Aorta (tissue), 5 donors: ENCODE results near the gene CYB5D1. TPM values are rescaled to one million over a fixed set of nuclear protein-coding genes. Genes with fewer than 3 reads are reported as not detected.

Source experiments
- ATAC-seq: fragments of 200-7000 bp; cut with Tn5 transposase; one replicate; pipeline ENCODE4 v1.9.1; 2022; ENCODE audit warnings: moderate library complexity; ENCODE audit not compliant: low FRiP score
- DNase-seq, 2 donors: peaks; one replicate each; pipeline ENCODE4 v3.0.0-alpha.2; 2020
- H3K27ac ChIP-seq, 2 donors: one replicate each; pipeline ENCODE4 v1.5.1; 2013; ENCODE audit warnings: low read length in 2 of 2, mild to moderate bottlenecking in 2 of 2, moderate library complexity in 2 of 2, control low read depth in 1 of 2, inconsistent platforms in 1 of 2, low read depth in 1 of 2
- H3K27me3 ChIP-seq, 2 donors: one replicate each; pipeline ENCODE4 v1.6.1; 2013; ENCODE audit warnings: control low read depth in 1 of 2, low read length in 1 of 2, mild to moderate bottlenecking in 1 of 2, moderate library complexity in 1 of 2; ENCODE audit not compliant: insufficient read depth in 2 of 2, control insufficient read depth in 1 of 2
- H3K36me3 ChIP-seq, 2 donors: one replicate each; pipeline ENCODE4 v1.6.1; 2013; ENCODE audit warnings: control low read depth in 1 of 2, low read length in 1 of 2, mild to moderate bottlenecking in 1 of 2; ENCODE audit not compliant: insufficient read depth in 2 of 2, control insufficient read depth in 1 of 2
- H3K4me1 ChIP-seq, 2 donors: one replicate each; pipeline ENCODE4 v1.6.1; 2013; ENCODE audit warnings: low read length in 2 of 2, control low read depth in 1 of 2, mild to moderate bottlenecking in 1 of 2, moderate library complexity in 1 of 2; ENCODE audit not compliant: insufficient read depth in 2 of 2, control insufficient read depth in 1 of 2
- H3K4me3 ChIP-seq, 2 donors: one replicate each; pipeline ENCODE4 v1.5.1; 2013; ENCODE audit warnings: low read length in 2 of 2, control low read depth in 1 of 2, mild to moderate bottlenecking in 1 of 2
- H3K9me3 ChIP-seq: one replicate; pipeline ENCODE4 v1.6.1; 2013; ENCODE audit warnings: mild to moderate bottlenecking, low read length; ENCODE audit not compliant: control insufficient read depth
- WGBS, 2 donors: extraction: QIAGEN DNeasy Blood & Tissue Kit; methylation state at CpG; one replicate each; pipeline ENCODE4 v1.1.7; 2013; 5-methylcytosine and 5-hydroxymethylcytosine counted together
- intact Hi-C, 2 donors: fragments of 100-400 bp; cut with DNase I; formaldehyde crosslinking; loops; one replicate each; pipeline versions ENCODE4 v1.14.2 to v1.15.0; 2022
- polyA plus RNA-seq, 2 donors: library from polyadenylated mRNA; stranded (reverse); fragments of 200-250 nt; gene quantifications; one replicate each; pipeline ENCODE4 v1.2.3, GENCODE V29; 2013
- total RNA-seq, 2 donors: library from RNA; stranded (reverse); fragmentation: NEBNext Ultra II Directional; extraction: Animal tissue kit (Norgen Biotek cat#: 25700); gene quantifications; one replicate each; pipeline ENCODE4 v1.2.1, GENCODE V29; 2021
- donor health status: healthy with polysubstance abuse.
- donor health status: Bipolar disorder and iron deficiency.
- donor health status: DM: no; HTN: no; CAD: no.
- donor health status: DM: no; HTN: no; CAD: no.
- donor health status: DM: yes; HTN: yes; CAD: no.

The CYB5D1 gene
- total and polyA plus RNA-seq, 4 donors: 6.1 to 12.5 (median 9.4) TPM

GRCh38 chr17:7848131-7848579 lies 9.6 kb upstream of the CYB5D1 start:
- intact Hi-C loops: no loop called here

GRCh38 chr17:7848739-7849129 lies 9.1 kb upstream of the CYB5D1 start:
- DNase-seq (no peak), ATAC-seq (no peak)
- Histone ChIP-seq H3K9me3 (no peaks in the 10 kb centered on the region), H3K27ac (no peak overlapping the region), H3K36me3 (peaks cover 0 to 2% of the 10 kb centered on the region in 2 donors), H3K4me1 (no peaks in the 10 kb centered on the region), H3K4me3 (no peak overlapping the region), H3K27me3 (no peaks in the 10 kb centered on the region)
- intact Hi-C loops: no loop called here
- WGBS, 2 donors: 90 to 92% methylated on average over 21 of the region's 21 CpGs

More at GRCh38 chr17:7848131-7848579, 9.6 kb upstream of the CYB5D1 start:
- H3K27me3 ChIP-seq: no peaks in the 10 kb centered on the region
- ATAC-seq: no peak
- H3K4me3 ChIP-seq: no peak overlapping the region
- H3K36me3 ChIP-seq: peaks cover 0 to 2% of the 10 kb centered on the region in 2 donors
- H3K4me1 ChIP-seq: no peaks in the 10 kb centered on the region
- no peaks in the 10 kb centered on the region for H3K9me3 ChIP-seq
- DNase-seq: no peak
- WGBS, 2 donors: 85 to 91% methylated on average over 17 to 20 of the region's 20 CpGs
- no peak overlapping the region for H3K27ac ChIP-seq

GRCh38 chr17:7849130-7849750 lies 8.6 kb upstream of the CYB5D1 start:
- no peak for DNase-seq
- Histone ChIP-seq H3K9me3 (no peaks in the 10 kb centered on the region), H3K27me3 (no peaks in the 10 kb centered on the region), H3K4me1 (no peaks in the 10 kb centered on the region), H3K36me3 (peaks cover 0 to 2% of the 10 kb centered on the region in 2 donors), H3K4me3 (no peak overlapping the region), H3K27ac (no peak overlapping the region)
- intact Hi-C loops: no loop called here
- no peak for ATAC-seq
- WGBS, 2 donors: 86 to 88% methylated on average over 35 of the region's 35 CpGs

- intact Hi-C loops: loop anchor here (5.0 to 10.0 kb wide), 2 partner anchors 105 to 108 kb away; no protein-coding TSS in a partner anchor
- H3K27ac ChIP-seq: no peak overlapping the region
These were observed 7.9 kb upstream of the CYB5D1 start for GRCh38 chr17:7849751-7850504.

GRCh38 chr17:7850701-7851437 lies 6.9 kb upstream of the CYB5D1 start:
- DNase-seq (no peak), ATAC-seq (no peak)
- H3K4me3 ChIP-seq: no peak overlapping the region
- no peaks in the 10 kb centered on the region for H3K4me1 ChIP-seq
- no peak overlapping the region for H3K27ac ChIP-seq
- H3K27me3 ChIP-seq: no peaks in the 10 kb centered on the region
- intact Hi-C loops: loop anchor here (1.0 to 10.0 kb wide), 3 partner anchors 29 to 109 kb away; no protein-coding TSS in a partner anchor
- peaks cover 0 to 2% of the 10 kb centered on the region in 2 donors for H3K36me3 ChIP-seq
- 86% methylated on average over 17 of the region's 17 CpGs for WGBS, 2 donors
- no peaks in the 10 kb centered on the region for H3K9me3 ChIP-seq

More at GRCh38 chr17:7849751-7850504, 7.9 kb upstream of the CYB5D1 start:
- DNase-seq: no peak
- no peaks in the 10 kb centered on the region for H3K9me3 ChIP-seq
- WGBS, 2 donors: 84 to 85% methylated on average over 12 of the region's 12 CpGs
- H3K4me1 ChIP-seq: no peaks in the 10 kb centered on the region
- H3K36me3 ChIP-seq: peaks cover 0 to 2% of the 10 kb centered on the region in 2 donors
- no peaks in the 10 kb centered on the region for H3K27me3 ChIP-seq
- H3K4me3 ChIP-seq: no peak overlapping the region
- no peak for ATAC-seq

GRCh38 chr17:7851438-7852261 lies 6.2 kb upstream of the CYB5D1 start:
- no peak overlapping the region for H3K4me3 ChIP-seq
- H3K27ac ChIP-seq: no peak overlapping the region
- peaks cover 0 to 2% of the 10 kb centered on the region in 2 donors for H3K36me3 ChIP-seq
- intact Hi-C loops: loop anchor here (1.0 to 10.0 kb wide), 3 partner anchors 29 to 109 kb away; no protein-coding TSS in a partner anchor
- DNase-seq: peak; percentile 94 to 97
- H3K9me3 ChIP-seq: no peaks in the 10 kb centered on the region
- peak; percentile 89 for ATAC-seq
- no peaks in the 10 kb centered on the region for H3K27me3 ChIP-seq
- H3K4me1 ChIP-seq: no peaks in the 10 kb centered on the region
- 14 to 16% methylated on average over 60 of the region's 60 CpGs for WGBS, 2 donors

GRCh38 chr17:7852262-7852670 lies 5.5 kb upstream of the CYB5D1 start:
- Histone ChIP-seq H3K4me1 (no peaks in the 10 kb centered on the region), H3K27ac (no peak overlapping the region), H3K36me3 (no peaks in the 10 kb centered on the region), H3K4me3 (no peak overlapping the region), H3K9me3 (no peaks in the 10 kb centered on the region), H3K27me3 (no peaks in the 10 kb centered on the region)
- intact Hi-C loops: loop anchor here (5.0 to 10.0 kb wide), 2 partner anchors 107 to 110 kb away; no protein-coding TSS in a partner anchor
- WGBS, 2 donors: 71 to 77% methylated on average over 20 of the region's 20 CpGs
- DNase-seq (peak in 1 of 2 donors; percentile 55), ATAC-seq (no peak)
